Hepatocyte (in vitro differentiated cells): ENCODE data around the gene POLR2E.

Source experiments
- EZH2 ChIP-seq: fragments of 200-600 bp; sonication (generic); IDR thresholded peaks from 2 replicates; pipeline ENCODE4 v1.6.1; 2016; ENCODE audit warnings: antibody characterized with exemption, mild to moderate bottlenecking, borderline replicate concordance
- EZH2phosphoT487 ChIP-seq: fragments of 200-600 bp; sonication (generic); IDR thresholded peaks from one replicate; pipeline ENCODE4 v1.6.1; 2018; ENCODE audit warnings: antibody characterized with exemption, mild to moderate bottlenecking, low read depth, moderate library complexity; ENCODE audit not compliant: unreplicated experiment, severe bottlenecking
- TF ChIP-seq, protein P1 (sequence below): fragments of 200-600 bp; sonication (generic); IDR thresholded peaks from 2 replicates; pipeline ENCODE4 v1.5.1; 2016; ENCODE audit warnings: antibody characterized with exemption, mild to moderate bottlenecking; ENCODE audit not compliant: poor library complexity

DNA sequence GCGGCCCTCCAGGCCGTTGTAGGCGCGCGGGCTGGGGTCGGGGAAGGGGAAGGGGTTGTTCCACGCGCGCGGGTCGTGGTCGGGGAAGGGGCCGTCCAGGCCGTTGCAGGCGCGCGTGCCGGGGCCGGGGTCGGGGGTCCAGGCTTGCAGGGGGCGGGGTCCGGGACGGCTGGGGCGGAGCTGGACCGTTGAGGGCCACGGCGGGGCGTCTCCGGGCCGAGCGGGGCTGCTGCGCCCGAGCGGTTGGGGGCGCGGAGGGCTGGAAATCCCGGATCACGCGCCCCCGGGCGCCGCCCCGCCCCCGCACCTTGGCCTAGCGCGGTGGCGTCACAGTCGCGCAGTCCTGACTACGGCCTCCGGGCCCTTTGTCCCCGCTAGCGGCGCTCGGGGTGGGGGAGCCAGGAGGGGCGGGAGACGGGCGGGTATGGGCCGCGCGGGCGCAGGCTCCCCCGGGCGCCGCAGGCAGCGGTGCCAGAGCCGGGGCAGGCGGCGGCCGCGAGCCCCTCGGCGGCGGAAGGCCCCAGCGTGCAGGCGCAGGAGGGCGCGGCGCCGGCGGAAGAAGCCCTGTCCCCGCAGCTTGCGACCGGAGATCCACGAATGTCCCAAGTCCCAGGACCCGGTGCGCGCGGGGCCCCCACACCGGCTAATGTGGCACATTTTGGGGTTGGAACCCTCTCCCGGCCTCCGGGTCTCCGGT, 9.3 kb upstream of the POLR2E start:
- TF ChIP-seq, protein P1, sequence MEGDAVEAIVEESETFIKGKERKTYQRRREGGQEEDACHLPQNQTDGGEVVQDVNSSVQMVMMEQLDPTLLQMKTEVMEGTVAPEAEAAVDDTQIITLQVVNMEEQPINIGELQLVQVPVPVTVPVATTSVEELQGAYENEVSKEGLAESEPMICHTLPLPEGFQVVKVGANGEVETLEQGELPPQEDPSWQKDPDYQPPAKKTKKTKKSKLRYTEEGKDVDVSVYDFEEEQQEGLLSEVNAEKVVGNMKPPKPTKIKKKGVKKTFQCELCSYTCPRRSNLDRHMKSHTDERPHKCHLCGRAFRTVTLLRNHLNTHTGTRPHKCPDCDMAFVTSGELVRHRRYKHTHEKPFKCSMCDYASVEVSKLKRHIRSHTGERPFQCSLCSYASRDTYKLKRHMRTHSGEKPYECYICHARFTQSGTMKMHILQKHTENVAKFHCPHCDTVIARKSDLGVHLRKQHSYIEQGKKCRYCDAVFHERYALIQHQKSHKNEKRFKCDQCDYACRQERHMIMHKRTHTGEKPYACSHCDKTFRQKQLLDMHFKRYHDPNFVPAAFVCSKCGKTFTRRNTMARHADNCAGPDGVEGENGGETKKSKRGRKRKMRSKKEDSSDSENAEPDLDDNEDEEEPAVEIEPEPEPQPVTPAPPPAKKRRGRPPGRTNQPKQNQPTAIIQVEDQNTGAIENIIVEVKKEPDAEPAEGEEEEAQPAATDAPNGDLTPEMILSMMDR, result no peak
- TF ChIP-seq EZH2 (no peak), EZH2phosphoT487 (no peak)
